ENCODE measurements around the gene KIRREL3. TPM values are rescaled to one million over a fixed set of nuclear protein-coding genes. Genes with fewer than 3 reads are reported as not detected.

KIRREL3 gene
- polyA plus RNA-seq, 2 of the 4 experiments (the other 2 are of a cell fraction): 3.0 to 11.0 TPM

- Histone ChIP-seq H3K4me2 (no peak overlapping the region), H3K4me3 (no peak overlapping the region), H3K4me1 (no peaks in the 10 kb centered on the region), H3K27ac (no peak overlapping the region), H3K9me3 (no peaks in the 10 kb centered on the region)
- POLR2A ChIA-PET: no interaction called here
- TF ChIP-seq BCL3 (IDR thresholded peaks at IDR 0.05) (no peak), BHLHE40 (IDR thresholded peaks at IDR 0.05; ENCODE audit: low read depth, low read length) (no peak), CBX2 (IDR thresholded peaks at IDR 0.05; ENCODE audit: borderline replicate concordance, low read depth) (no peak), HES2 (IDR thresholded peaks at IDR 0.05) (no peak), HOXB13 (CRISPR knock-in tag; IDR thresholded peaks at IDR 0.05; ENCODE audit: low read depth) (no peak), FOXS1 (CRISPR knock-in tag; IDR thresholded peaks at IDR 0.05) (no peak), JUN (IDR thresholded peaks at IDR 0.05) (no peak), POLR2A (IDR thresholded peaks at IDR 0.05; ENCODE audit: low read length) (no peak), NPAS2 (CRISPR knock-in tag; IDR thresholded peaks at IDR 0.05; ENCODE audit: borderline replicate concordance) (no peak), SMC3 (IDR thresholded peaks at IDR 0.05) (no peak)
- TF ChIP-seq, protein P1, sequence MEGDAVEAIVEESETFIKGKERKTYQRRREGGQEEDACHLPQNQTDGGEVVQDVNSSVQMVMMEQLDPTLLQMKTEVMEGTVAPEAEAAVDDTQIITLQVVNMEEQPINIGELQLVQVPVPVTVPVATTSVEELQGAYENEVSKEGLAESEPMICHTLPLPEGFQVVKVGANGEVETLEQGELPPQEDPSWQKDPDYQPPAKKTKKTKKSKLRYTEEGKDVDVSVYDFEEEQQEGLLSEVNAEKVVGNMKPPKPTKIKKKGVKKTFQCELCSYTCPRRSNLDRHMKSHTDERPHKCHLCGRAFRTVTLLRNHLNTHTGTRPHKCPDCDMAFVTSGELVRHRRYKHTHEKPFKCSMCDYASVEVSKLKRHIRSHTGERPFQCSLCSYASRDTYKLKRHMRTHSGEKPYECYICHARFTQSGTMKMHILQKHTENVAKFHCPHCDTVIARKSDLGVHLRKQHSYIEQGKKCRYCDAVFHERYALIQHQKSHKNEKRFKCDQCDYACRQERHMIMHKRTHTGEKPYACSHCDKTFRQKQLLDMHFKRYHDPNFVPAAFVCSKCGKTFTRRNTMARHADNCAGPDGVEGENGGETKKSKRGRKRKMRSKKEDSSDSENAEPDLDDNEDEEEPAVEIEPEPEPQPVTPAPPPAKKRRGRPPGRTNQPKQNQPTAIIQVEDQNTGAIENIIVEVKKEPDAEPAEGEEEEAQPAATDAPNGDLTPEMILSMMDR (IDR thresholded peaks at IDR 0.05): no peak
- FAIRE-seq (no peak), DNase-seq (ENCODE audit: low read depth in 1 of 2, low spot score in 1 of 2) (no peak), ATAC-seq (no peak)
- WGBS (ENCODE audit: missing lambda C conversion rate): 86% methylated on average over 4 of the region's 10 CpGs
- CTCF ChIA-PET: no interaction called here
These were observed 505.7 kb downstream of the KIRREL3 start for GRCh38 chr11:126494831-126495230.

GRCh38 chr11:126492331-126493082 lies 508.1 kb downstream of the KIRREL3 start:
- ChIA-PET CTCF (interaction anchor here (1.4 kb wide), 1 partner anchor 12 kb away, joined by 4 read pairs; no protein-coding TSS in a partner anchor), POLR2A (no interaction called here)
- H3K27ac ChIP-seq: no peak overlapping the region
- WGBS (ENCODE audit: missing lambda C conversion rate): 91% methylated on average over 11 of the region's 13 CpGs
- DNase-seq (ENCODE audit: low read depth in 1 of 2, low spot score in 1 of 2) (no peak), FAIRE-seq (no peak), ATAC-seq (no peak)
- no peak overlapping the region for H3K4me2 ChIP-seq
- no peaks in the 10 kb centered on the region for H3K4me1 ChIP-seq
- H3K9me3 ChIP-seq: no peaks in the 10 kb centered on the region
- TF ChIP-seq PHF8 (IDR thresholded peaks at IDR 0.05; ENCODE audit: borderline replicate concordance, low read depth) (no peak), HMGXB4 (CRISPR knock-in tag; IDR thresholded peaks at IDR 0.05; ENCODE audit: borderline replicate concordance) (no peak), RARB (CRISPR knock-in tag; IDR thresholded peaks at IDR 0.05) (no peak), CEBPB (IDR thresholded peaks at IDR 0.05) (no peak), ZC3H11A (IDR thresholded peaks at IDR 0.05) (no peak), GATA3 (IDR thresholded peaks at IDR 0.05; ENCODE audit: borderline replicate concordance) (no peak), FOSB (CRISPR knock-in tag; IDR thresholded peaks at IDR 0.05) (no peak), HOXB13 (CRISPR knock-in tag; IDR thresholded peaks at IDR 0.05; ENCODE audit: low read depth) (no peak), RFX5 (IDR thresholded peaks at IDR 0.05) (no peak), RNF2 (IDR thresholded peaks at IDR 0.05; ENCODE audit: borderline replicate concordance, low read depth) (no peak), ELK1 (IDR thresholded peaks at IDR 0.05; ENCODE audit: low read depth, low read length) (no peak), NPAS2 (CRISPR knock-in tag; IDR thresholded peaks at IDR 0.05; ENCODE audit: borderline replicate concordance) (no peak), ZNF302 (CRISPR knock-in tag; IDR thresholded peaks at IDR 0.05) (no peak), CHD2 (IDR thresholded peaks at IDR 0.05; ENCODE audit: low read length, partially characterized antibody) (no peak), CHD4 (IDR thresholded peaks at IDR 0.05; ENCODE audit: borderline replicate concordance) (no peak)
- TF ChIP-seq, protein P2, sequence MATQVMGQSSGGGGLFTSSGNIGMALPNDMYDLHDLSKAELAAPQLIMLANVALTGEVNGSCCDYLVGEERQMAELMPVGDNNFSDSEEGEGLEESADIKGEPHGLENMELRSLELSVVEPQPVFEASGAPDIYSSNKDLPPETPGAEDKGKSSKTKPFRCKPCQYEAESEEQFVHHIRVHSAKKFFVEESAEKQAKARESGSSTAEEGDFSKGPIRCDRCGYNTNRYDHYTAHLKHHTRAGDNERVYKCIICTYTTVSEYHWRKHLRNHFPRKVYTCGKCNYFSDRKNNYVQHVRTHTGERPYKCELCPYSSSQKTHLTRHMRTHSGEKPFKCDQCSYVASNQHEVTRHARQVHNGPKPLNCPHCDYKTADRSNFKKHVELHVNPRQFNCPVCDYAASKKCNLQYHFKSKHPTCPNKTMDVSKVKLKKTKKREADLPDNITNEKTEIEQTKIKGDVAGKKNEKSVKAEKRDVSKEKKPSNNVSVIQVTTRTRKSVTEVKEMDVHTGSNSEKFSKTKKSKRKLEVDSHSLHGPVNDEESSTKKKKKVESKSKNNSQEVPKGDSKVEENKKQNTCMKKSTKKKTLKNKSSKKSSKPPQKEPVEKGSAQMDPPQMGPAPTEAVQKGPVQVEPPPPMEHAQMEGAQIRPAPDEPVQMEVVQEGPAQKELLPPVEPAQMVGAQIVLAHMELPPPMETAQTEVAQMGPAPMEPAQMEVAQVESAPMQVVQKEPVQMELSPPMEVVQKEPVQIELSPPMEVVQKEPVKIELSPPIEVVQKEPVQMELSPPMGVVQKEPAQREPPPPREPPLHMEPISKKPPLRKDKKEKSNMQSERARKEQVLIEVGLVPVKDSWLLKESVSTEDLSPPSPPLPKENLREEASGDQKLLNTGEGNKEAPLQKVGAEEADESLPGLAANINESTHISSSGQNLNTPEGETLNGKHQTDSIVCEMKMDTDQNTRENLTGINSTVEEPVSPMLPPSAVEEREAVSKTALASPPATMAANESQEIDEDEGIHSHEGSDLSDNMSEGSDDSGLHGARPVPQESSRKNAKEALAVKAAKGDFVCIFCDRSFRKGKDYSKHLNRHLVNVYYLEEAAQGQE (IDR thresholded peaks at IDR 0.05): no peak
- no peak overlapping the region for H3K4me3 ChIP-seq

Measured in A549 (cell line).